ENCODE results near the gene PTGER1. TPM values are rescaled to one million over a fixed set of nuclear protein-coding genes. Genes with fewer than 3 reads are reported as not detected.

Gene PTGER1
- total RNA-seq, 1 experiment from 2014 or later: 0.63 TPM

- WGBS (ENCODE audit: extremely low coverage, insufficient read length, low lambda C conversion rate): no CpG with 5 or more reads among the region's 2 CpGs
- H3K4me3 Mint-ChIP-seq: no peak overlapping the region
These were observed 47.7 kb downstream of the PTGER1 start for GRCh38 chr19:14427461-14427860.

More at GRCh38 chr19:14427461-14427860, 47.7 kb downstream of the PTGER1 start:
- DNase-seq: no peak
- H3K9me3 Mint-ChIP-seq: no peaks in the 10 kb centered on the region; a peak in 1 of 5 replicates
- H3K4me1 Mint-ChIP-seq: peaks cover 13 to 15% of the 10 kb centered on the region in 2 experiments
- H3K9me3 ChIP-seq (ENCODE audit: control insufficient read depth, low read depth, low read length): no peaks in the 10 kb centered on the region
- H2BK15ac ChIP-seq (ENCODE audit: low read depth, low read length): no peak overlapping the region
- no peak overlapping the region for H3K56ac ChIP-seq (ENCODE audit: insufficient read length, low read depth, low read length)
- H2BK5ac ChIP-seq (ENCODE audit: insufficient read length, low read length): no peak overlapping the region
- H2BK20ac ChIP-seq (ENCODE audit: low read depth, low read length, poor library complexity, severe bottlenecking): no peak overlapping the region
- H3K27ac Mint-ChIP-seq: peak overlapping the region in 1 of 3 experiments; percentile 2; a peak in 1 of 7 replicates
- H3K27ac ChIP-seq (ENCODE audit: insufficient read length, low read depth, low read length): no peak overlapping the region
- peaks cover 20% of the 10 kb centered on the region for H3K27me3 Mint-ChIP-seq (ENCODE audit: low read depth)
- H3K4ac ChIP-seq (ENCODE audit: low read depth, low read length): no peak overlapping the region
- H4K8ac ChIP-seq (replicated peaks; ENCODE audit: insufficient read length, low read depth, low read length): no peak overlapping the region
- H3K79me1 ChIP-seq (ENCODE audit: insufficient read depth, low read depth, low read length, poor library complexity, severe bottlenecking): no peaks in the 10 kb centered on the region
- no peak overlapping the region for H3K23ac ChIP-seq (ENCODE audit: insufficient read length, low read depth, low read length)
- H4K91ac ChIP-seq (ENCODE audit: insufficient read length, low read depth, low read length): no peak overlapping the region
- TF ChIP-seq, protein P1, sequence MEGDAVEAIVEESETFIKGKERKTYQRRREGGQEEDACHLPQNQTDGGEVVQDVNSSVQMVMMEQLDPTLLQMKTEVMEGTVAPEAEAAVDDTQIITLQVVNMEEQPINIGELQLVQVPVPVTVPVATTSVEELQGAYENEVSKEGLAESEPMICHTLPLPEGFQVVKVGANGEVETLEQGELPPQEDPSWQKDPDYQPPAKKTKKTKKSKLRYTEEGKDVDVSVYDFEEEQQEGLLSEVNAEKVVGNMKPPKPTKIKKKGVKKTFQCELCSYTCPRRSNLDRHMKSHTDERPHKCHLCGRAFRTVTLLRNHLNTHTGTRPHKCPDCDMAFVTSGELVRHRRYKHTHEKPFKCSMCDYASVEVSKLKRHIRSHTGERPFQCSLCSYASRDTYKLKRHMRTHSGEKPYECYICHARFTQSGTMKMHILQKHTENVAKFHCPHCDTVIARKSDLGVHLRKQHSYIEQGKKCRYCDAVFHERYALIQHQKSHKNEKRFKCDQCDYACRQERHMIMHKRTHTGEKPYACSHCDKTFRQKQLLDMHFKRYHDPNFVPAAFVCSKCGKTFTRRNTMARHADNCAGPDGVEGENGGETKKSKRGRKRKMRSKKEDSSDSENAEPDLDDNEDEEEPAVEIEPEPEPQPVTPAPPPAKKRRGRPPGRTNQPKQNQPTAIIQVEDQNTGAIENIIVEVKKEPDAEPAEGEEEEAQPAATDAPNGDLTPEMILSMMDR (conservative IDR thresholded peaks at IDR 0.05): no peak
- no peaks in the 10 kb centered on the region for H4K20me1 ChIP-seq (ENCODE audit: control insufficient read depth, insufficient read depth, insufficient read length)
- H3K36me3 Mint-ChIP-seq (ENCODE audit: insufficient read depth in 1 of 3, low read depth in 3 of 3): no peaks in the 10 kb centered on the region
- H3K14ac ChIP-seq (ENCODE audit: insufficient read depth, low read length): no peak overlapping the region
- no peak overlapping the region for H3K9ac ChIP-seq (ENCODE audit: extremely low read depth, insufficient read length, low read length)
- no peak overlapping the region for H2BK120ac ChIP-seq (ENCODE audit: low read depth, low read length, poor library complexity, severe bottlenecking)
- H2AFZ ChIP-seq (ENCODE audit: low read length): no peak overlapping the region
- no peak overlapping the region for H2BK12ac ChIP-seq (ENCODE audit: insufficient read length, low read depth, low read length)
- H3K4me1 ChIP-seq (ENCODE audit: insufficient read depth, low read length): no peaks in the 10 kb centered on the region; the same call in 1 of the 2 replicates
- no peak overlapping the region for H3K4me2 ChIP-seq (ENCODE audit: insufficient read depth, insufficient read length, low read length)
- no peak overlapping the region for H2AK5ac ChIP-seq (ENCODE audit: insufficient read length, low read length)
- no peak overlapping the region for H3T11ph ChIP-seq (ENCODE audit: low read length)
- no peak overlapping the region for H3K18ac ChIP-seq (ENCODE audit: insufficient read length, low read depth, low read length)
- H3K23me2 ChIP-seq (ENCODE audit: insufficient read length, low read depth, low read length, poor library complexity, severe bottlenecking): no peaks in the 10 kb centered on the region
- H3K27me3 ChIP-seq (ENCODE audit: insufficient read depth, low read length): no peaks in the 10 kb centered on the region
- no peaks in the 10 kb centered on the region for H3K79me2 ChIP-seq (ENCODE audit: insufficient read depth, low read length)
- no peak overlapping the region for H4K5ac ChIP-seq (ENCODE audit: insufficient read length, low read depth, low read length)
